ENCODE data around the gene LIMS3.
"Not testable (repeated sequence)": the region's sequence is repeated elsewhere in the genome, so short reads cannot be mapped to it uniquely, and the experiment has no call there.

Gene LIMS3

DNA sequence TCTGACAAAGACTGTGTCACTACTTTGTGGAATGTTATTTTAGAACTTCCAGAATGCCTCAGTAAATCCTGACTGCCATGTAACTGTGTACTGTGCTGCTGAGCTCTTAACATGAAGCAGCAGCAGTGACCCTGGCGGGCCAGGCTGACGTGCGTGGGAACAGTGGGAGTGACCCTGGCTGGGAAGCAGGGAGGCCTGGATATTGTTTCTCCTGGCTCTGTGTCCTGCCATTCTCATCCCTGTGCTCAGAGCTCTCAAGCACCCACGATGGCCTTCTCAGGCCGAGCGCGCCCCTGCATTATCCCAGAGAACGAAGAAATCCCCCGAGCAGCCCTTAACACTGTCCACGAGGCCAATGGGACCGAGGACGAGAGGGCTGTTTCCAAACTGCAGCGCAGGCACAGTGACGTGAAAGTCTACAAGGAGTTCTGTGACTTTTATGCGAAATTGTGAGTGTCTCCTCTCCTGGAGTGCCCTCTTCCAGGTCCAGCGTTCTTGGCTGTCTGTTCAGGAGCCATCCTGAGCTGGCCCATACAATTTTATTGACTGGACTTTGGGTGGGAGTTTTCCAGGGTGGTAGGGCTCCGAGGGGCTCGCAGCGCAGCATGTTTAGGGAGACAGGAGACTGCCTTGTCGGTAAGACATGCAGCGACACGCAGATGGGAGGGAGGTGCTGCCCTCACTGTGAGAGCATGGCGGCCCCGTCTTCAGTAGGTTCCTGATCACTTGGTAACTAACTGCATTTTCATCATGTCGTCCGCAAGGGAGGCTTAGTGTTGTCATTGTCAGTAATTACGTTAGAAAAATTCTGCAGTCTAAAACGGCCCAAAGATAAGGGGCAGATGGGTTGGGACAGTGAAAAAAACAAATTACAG, at the start of gene LIMS3:
TSS of gene LIMS3 (plus strand) at position 227 of the 875 bp plus-strand sequence. CDS start at position 268, 41 bp downstream.
- not testable (repeated sequence) for DNase-seq

- not testable (repeated sequence) for DNase-seq
Observed at GRCh38 chr2:109871129-109871751, 27.2 kb upstream of the LIMS3 start.

GRCh38 chr2:109876625-109877024, 21.9 kb upstream of the LIMS3 start:
- DNase-seq = not testable (repeated sequence)

GRCh38 chr2:109882112-109882511, 16.4 kb upstream of the LIMS3 start:
- not testable (repeated sequence) for DNase-seq

- DNase-seq = not testable (repeated sequence)
Observed at GRCh38 chr2:109888414-109888813, 10.1 kb upstream of the LIMS3 start.

DNA sequence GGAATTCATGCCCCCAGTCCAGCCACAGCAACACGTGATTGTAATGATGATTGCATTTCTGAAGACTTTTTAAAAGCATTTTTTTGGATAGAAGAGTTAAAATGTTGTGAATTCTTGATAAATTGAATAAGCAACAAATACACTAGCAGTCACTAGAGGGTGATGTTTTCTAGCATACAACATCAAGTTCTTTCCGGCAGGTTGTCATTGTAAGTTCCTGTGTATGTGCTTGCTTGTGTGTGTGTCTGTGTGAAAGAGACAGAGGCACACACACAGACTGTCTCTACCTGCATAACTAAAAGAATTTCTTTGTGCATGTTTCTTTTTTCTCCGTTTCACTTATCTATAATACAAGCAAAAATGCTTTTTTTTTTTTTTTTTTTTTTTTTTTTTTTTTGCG, 8.6 kb upstream of the LIMS3 start:
- DNase-seq = not testable (repeated sequence)

GRCh38 chr2:109891024-109891423, 7.5 kb upstream of the LIMS3 start:
- DNase-seq = not testable (repeated sequence)

DNA sequence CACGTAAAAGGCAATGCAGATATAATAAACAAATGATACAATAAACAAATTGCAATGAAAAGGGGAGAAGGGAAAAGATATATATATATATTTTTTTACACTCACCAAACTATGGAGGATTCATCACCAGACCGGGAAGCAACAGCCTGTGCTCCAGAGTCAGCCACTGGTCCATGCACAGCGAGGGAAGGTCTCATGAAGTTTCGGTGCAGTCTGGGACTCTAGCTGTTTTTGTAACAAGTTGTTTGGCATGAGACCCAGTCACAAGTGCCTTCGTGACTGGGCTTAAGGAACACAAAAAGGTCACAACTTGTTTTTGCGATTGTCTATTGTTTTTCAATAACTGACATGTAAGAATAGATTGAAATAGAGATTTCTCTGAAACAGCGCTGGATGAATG, 4.8 kb upstream of the LIMS3 start:
- not testable (repeated sequence) for DNase-seq

DNA sequence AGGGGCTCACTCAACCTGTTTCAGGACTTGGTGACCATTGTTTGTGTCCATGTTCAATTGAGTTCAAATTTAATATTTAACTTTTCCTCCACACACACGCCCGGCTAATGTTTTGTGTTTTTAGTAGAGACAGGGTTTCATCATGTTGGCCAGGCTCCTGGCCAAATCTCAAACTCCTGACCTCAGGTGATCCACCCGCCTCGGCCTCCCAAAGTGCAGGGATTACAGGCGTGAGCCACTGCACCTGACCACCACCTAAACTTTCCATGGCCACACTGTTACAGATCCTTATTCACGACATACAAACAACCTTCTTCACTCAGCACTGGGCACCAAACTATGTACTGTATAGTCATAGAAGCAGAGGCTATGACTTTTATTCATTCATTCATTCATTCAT, 4.3 kb upstream of the LIMS3 start:
- not testable (repeated sequence) for DNase-seq

DNA sequence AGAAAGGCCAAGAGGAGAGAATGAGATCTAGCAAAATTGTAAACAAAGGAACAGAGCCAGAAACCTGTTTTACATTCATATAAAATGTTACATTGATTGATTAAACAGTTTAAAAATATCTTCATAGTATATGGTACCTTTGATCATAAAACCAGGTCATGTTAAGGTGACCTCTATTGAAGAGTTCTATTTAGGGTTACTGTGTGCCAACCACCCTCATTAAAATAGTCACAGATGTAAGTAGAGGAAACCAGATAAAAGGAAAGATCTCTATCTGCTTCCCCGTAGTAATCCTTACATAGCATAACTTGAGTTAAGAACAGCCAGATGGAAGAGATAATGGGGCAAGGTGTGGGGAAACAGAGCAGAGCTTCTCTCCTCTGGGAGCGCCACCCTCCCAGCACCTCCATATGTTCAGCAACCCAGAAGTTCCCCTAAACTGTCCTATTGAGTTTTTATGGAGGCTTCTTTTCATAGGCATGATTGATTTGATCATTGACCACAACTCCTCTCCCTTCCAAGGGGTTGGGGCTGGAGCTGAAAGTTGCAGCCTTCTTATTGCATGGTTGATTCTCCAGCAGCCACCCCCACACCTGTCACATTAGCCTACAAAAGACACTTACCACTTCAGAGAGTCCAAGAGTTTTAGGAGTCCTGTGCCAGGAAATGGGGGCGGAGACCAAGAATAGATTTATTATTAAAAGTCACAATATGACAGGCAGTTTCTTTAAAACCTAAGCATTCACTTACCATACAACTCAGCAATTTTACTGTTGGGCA, 3.2 kb upstream of the LIMS3 start:
- not testable (repeated sequence) for DNase-seq

GRCh38 chr2:109896212-109896611, 2.3 kb upstream of the LIMS3 start:
- not testable (repeated sequence) for DNase-seq

- not testable (repeated sequence) for DNase-seq
Observed at GRCh38 chr2:109897769-109898461, 573 bp upstream of the LIMS3 start.

GRCh38 chr2:109905796-109906195, 7.3 kb downstream of the LIMS3 start:
- not testable (repeated sequence) for DNase-seq

DNA sequence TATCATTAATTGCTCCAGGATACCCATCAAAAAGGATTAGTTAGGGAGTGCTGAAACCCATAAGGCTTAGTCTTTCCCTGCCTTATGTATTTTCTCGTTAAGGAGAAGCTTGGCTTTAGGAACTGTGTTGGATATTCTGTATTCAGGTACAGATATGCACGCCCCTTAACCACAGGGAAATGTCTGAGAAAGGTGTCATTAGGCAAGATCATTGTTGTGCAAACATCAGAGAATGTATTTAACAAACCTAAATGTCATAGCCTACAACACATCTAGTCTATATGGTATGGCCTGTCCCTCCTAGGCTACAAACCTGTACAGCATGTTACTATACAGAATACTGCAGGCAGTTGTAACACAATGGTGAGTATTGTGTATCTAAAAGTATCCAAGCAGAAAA, 10.1 kb downstream of the LIMS3 start:
- not testable (repeated sequence) for DNase-seq

- not testable (repeated sequence) for DNase-seq
Observed at GRCh38 chr2:109910789-109911188, 12.3 kb downstream of the LIMS3 start.

GRCh38 chr2:109913911-109914310, 15.4 kb downstream of the LIMS3 start:
- DNase-seq = not testable (repeated sequence)

- DNase-seq = not testable (repeated sequence)
Observed at GRCh38 chr2:109914552-109914951, 16.1 kb downstream of the LIMS3 start.

- DNase-seq = not testable (repeated sequence)
Observed at GRCh38 chr2:109915830-109916229, 17.3 kb downstream of the LIMS3 start.

DNA sequence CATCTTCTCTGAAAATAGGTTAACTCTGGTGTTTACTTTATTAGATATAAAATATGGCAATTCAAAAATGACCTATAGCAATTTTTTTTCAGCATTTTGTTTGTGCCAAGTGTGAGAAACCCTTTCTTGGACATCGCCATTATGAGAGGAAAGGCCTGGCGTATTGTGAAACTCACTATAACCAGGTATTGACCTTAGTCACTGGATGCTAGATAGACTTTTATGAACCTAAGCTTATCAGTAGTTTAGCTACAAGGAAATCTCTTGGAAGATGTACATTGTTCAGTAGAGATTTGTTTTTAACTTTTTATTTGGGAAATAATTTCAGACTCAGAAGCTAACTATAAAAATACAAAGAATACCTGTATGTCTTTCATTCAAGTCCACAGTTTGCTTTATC, 21.7 kb downstream of the LIMS3 start:
- DNase-seq = not testable (repeated sequence)

- DNase-seq = not testable (repeated sequence)
Observed at GRCh38 chr2:109921543-109922384, 23.3 kb downstream of the LIMS3 start.

DNA sequence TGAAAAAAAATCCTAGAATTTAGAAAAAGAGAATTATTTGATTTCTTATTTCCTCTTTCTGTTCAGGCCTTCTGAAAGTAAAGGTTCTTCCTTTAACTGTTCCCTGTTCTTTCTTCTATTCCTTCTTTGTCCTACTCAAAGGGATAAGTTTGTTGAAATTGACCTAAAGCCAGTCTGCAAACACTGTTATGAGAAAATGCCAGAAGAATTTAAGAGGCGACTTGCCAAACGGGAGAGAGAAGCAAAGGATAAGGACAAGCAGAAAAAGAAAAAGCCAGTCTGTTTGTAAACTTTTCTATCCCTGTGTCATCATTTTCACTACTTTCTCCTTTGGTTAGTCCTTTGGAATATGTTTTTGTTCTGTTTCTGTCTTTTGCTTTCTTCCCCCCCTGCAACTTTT, 26.0 kb downstream of the LIMS3 start:
- not testable (repeated sequence) for DNase-seq

Data from fibroblast of skin of right quadriceps (primary cell).